Esophagus muscularis mucosa (tissue), 4 donors: Measurements from ENCODE around the gene KRCC1. TPM values are rescaled to one million over a fixed set of nuclear protein-coding genes. Genes with fewer than 3 reads are reported as not detected.
A peak's percentile ranks its signal among the peaks of the same experiment; 100 is the strongest.

ENCODE experiments used
- DNase-seq: peaks from one replicate; pipeline ENCODE4 v3.0.0-alpha.2; 2017; ENCODE audit errors: extremely low spot score
- H3K27ac ChIP-seq, 4 donors: fragments of 200-600 bp; sonication (generic); replicated peaks in 1 of 4; 1 replicate in 3 of 4; 2 replicates in 1 of 4; pipeline ENCODE4 v1.5.1; 2016 to 2019; ENCODE audit warnings: mild to moderate bottlenecking in 1 of 4
- H3K27me3 ChIP-seq, 4 donors: fragments of 200-600 bp; sonication (generic); one replicate each; pipeline versions ENCODE4 v1.5.1 to v1.6.0; 2016 to 2019
- H3K36me3 ChIP-seq, 4 donors: fragments of 200-600 bp; sonication (generic); one replicate each; pipeline ENCODE4 v1.5.1; 2016 to 2019
- H3K4me1 ChIP-seq, 4 donors: fragments of 200-600 bp; sonication (generic); one replicate each; pipeline ENCODE4 v1.5.1; 2016 to 2019
- H3K4me3 ChIP-seq, 4 donors: fragments of 200-600 bp; sonication (generic); 1 replicate in 2 of 4; 2 replicates in 2 of 4; pipeline ENCODE4 v1.5.1; 2016 to 2019; ENCODE audit warnings: mild to moderate bottlenecking in 4 of 4, moderate library complexity in 1 of 4
- H3K9me3 ChIP-seq, 4 donors: fragments of 200-600 bp; sonication (generic); 1 replicate in 3 of 4; 2 replicates in 1 of 4; pipeline ENCODE4 v1.5.1; 2016 to 2019
- EP300 ChIP-seq: sonication (generic); formaldehyde crosslinking; IDR thresholded peaks from one replicate; pipeline ENCODE4 v1.6.1; 2017; ENCODE audit warnings: antibody characterized with exemption
- POLR2A ChIP-seq: fragments of 450-650 bp; IDR thresholded peaks from one replicate; pipeline ENCODE4 v1.6.1; 2017; ENCODE audit warnings: antibody characterized with exemption, moderate library complexity, mild to moderate bottlenecking, low read depth
- POLR2AphosphoS5 ChIP-seq, 2 donors: sonication (generic); formaldehyde crosslinking; IDR thresholded peaks; one replicate each; pipeline ENCODE4 v1.6.1; 2017; ENCODE audit warnings: antibody characterized with exemption in 2 of 2
- WGBS: methylation state at CpG from one replicate; pipeline ENCODE4 v1.1.5; 2018; 5-methylcytosine and 5-hydroxymethylcytosine counted together
- intact Hi-C: fragments of 100-400 bp; cut with DNase I; formaldehyde crosslinking; loops from one replicate; pipeline ENCODE4 v1.15.1; 2023
- total RNA-seq, 4 donors: library from RNA; depleted of rRNA; stranded (reverse); fragments of >200 nt; gene quantifications; one replicate each; pipeline versions ENCODE4 v1.1.0 to v1.2.1, GENCODE V29; 2016
- TF ChIP-seq, protein P1 (sequence below), 3 experiments: fragments of 200-600 bp in 2 of 3; fragments of 450-650 bp in 1 of 3; sonication (generic) in 2 of 3; IDR thresholded peaks; one replicate each; pipeline ENCODE4 v1.5.1; 2017 to 2019; ENCODE audit warnings: antibody characterized with exemption in 3 of 3, mild to moderate bottlenecking in 2 of 3, moderate library complexity in 1 of 3

Gene KRCC1
- total RNA-seq, 4 donors from 2014 or later: 21.9 to 36.4 (median 27.9) TPM

DNA sequence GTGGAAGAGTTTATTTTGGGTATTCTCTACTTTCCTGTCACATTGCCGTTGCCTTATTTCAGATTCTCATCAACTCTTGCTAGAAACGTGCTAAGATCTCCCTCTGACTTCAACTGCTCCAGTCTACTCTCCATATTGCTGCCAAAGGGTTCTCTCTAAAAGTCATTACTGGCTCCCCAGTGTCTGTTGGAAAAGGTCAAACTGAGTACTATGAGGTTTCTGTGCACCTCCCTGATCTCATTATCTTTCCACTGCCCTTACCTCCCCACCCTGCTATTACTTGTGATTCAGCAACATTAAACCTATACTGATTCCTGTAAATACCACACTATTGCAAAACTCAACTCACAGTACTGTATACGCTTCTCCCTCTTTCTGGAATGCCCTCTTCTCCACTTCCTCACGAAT lies 1.9 kb upstream of the KRCC1 start:
- Histone ChIP-seq H3K27ac (no peak overlapping the region), H3K4me3 (no peak overlapping the region), H3K9me3 (no peaks in the 10 kb centered on the region), H3K36me3 (peaks cover 0 to under 1% (median 0%) of the 10 kb centered on the region in 4 donors), H3K27me3 (no peaks in the 10 kb centered on the region), H3K4me1 (peaks cover 18 to 32% (median 29%) of the 10 kb centered on the region in 4 donors)
- DNase-seq: no peak
- intact Hi-C loops: no loop called here
- WGBS: 58% methylated on average over 4 of the region's 4 CpGs
- TF ChIP-seq, protein P1, sequence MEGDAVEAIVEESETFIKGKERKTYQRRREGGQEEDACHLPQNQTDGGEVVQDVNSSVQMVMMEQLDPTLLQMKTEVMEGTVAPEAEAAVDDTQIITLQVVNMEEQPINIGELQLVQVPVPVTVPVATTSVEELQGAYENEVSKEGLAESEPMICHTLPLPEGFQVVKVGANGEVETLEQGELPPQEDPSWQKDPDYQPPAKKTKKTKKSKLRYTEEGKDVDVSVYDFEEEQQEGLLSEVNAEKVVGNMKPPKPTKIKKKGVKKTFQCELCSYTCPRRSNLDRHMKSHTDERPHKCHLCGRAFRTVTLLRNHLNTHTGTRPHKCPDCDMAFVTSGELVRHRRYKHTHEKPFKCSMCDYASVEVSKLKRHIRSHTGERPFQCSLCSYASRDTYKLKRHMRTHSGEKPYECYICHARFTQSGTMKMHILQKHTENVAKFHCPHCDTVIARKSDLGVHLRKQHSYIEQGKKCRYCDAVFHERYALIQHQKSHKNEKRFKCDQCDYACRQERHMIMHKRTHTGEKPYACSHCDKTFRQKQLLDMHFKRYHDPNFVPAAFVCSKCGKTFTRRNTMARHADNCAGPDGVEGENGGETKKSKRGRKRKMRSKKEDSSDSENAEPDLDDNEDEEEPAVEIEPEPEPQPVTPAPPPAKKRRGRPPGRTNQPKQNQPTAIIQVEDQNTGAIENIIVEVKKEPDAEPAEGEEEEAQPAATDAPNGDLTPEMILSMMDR (IDR thresholded peaks at IDR 0.05): no peak
- TF ChIP-seq EP300 (no peak), POLR2AphosphoS5 (IDR thresholded peaks at IDR 0.05) (no peak), POLR2A (no peak)

DNA sequence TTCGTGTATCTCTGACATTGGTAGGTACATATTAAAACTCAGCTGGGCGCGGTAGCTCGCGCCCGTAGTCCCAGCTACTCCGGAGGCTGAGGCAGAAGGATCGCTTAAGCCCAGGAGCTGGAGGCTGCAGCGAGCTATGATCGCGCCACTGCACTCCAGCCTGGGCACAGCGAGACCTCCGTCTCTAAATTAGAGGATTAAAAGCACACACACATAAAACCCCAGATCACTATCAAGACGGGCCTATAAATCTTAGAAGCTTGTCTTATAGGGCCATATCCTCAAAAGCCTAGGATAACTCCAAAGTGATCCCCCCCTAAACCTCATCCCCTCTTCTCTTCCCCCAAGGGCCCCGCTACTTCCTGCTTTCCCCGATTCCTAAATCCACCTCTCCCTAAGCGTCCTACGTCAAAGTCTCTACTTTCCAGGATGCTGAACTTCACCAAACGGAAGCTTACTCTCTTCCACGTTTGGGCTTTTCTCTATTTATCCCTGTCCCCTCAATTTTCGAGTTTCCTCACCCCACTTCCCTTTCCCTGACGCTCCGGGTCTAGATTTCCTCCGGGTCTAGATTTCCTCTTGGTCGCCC lies 707 bp downstream of the KRCC1 start:
- H3K4me1 ChIP-seq: peaks cover 27 to 35% (median 31%) of the 10 kb centered on the region in 4 donors
- 26% methylated on average over 25 of the region's 25 CpGs for WGBS
- peak overlapping the region; percentile 75 to 93 (median 80) for H3K4me3 ChIP-seq
- H3K9me3 ChIP-seq: no peaks in the 10 kb centered on the region
- TF ChIP-seq, protein P1 (IDR thresholded peaks at IDR 0.05): no peak
- TF ChIP-seq POLR2A (no peak), EP300 (no peak), POLR2AphosphoS5 (IDR thresholded peaks at IDR 0.05) (no peak)
- H3K36me3 ChIP-seq: peaks cover 0 to 7% (median 0%) of the 10 kb centered on the region in 4 donors
- intact Hi-C loops: no loop called here
- no peaks in the 10 kb centered on the region for H3K27me3 ChIP-seq
- peak overlapping the region; percentile 94 to 96 (median 95) for H3K27ac ChIP-seq
- no peak for DNase-seq

DNA sequence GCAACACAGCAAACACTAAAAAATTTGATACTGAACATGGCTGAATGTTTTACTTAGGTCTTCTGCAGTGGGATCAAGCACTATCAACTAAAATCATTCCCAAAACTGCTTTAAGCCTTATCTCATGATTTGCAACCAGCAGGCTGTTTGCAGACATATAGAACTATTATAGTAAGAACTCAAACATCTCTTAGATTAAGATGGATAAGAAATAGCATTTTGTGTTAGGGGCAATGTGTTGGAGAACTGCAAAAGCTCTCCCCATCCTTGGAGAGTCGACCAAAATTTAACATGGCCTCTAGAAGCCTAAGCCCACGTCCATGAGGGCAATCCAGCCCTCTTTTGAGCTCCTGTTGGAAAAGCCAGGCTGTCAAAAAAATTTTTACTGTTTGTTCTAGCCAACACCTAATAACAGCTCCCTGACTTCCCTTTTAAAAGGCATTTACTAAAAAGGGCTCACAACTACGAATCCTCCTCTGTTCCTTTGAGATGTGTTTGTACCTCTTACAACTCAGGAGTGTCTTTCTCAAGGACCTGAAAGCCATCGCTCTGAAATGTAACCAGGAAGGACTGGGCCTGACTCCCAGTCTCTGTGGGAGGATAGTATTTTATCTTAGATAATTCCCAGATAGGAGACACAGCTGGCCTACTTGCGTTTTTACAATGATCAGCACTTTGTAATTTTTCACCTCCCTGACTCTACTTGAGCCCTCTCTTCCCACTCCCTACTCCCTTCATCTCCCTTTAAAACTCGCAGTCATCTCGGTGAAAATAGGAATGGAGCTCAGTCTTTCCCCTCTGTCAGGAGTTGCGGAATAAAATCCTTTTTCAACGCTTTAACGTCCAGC lies 1.4 kb downstream of the KRCC1 start:
- Histone ChIP-seq H3K27ac (peak overlapping the region; percentile 94 to 96 (median 95)), H3K4me1 (peaks cover 27 to 35% (median 31%) of the 10 kb centered on the region in 4 donors), H3K27me3 (no peaks in the 10 kb centered on the region), H3K36me3 (peaks cover 0 to 7% (median 0%) of the 10 kb centered on the region in 4 donors), H3K4me3 (peak overlapping the region; percentile 75 to 93 (median 80)), H3K9me3 (no peaks in the 10 kb centered on the region)
- intact Hi-C loops: no loop called here
- no peak for DNase-seq
- WGBS: 67% methylated on average over 10 of the region's 10 CpGs
- no peak for TF ChIP-seq POLR2A
- no peak for TF ChIP-seq POLR2AphosphoS5 (IDR thresholded peaks at IDR 0.05)
- TF ChIP-seq EP300: no peak
- TF ChIP-seq, protein P1 (IDR thresholded peaks at IDR 0.05): no peak

DNA sequence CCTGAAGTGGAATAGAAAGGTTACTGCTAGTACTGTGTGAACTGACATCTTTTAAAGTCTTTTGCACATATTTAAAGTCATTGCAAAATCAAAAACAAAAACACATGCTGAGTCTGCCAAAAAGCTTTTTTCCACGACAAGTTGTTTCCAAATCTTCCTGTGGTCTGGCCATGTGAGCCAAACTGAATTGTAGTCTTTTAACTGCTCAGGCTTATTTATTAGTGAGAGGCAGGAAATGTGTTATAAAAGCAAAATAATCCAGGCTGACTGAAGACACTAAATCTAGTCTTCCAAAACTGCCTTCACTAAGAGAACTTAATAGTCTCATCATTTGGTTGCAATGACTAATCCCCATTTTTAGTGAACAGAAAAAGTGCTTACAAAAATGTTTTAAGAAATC lies 2.3 kb downstream of the KRCC1 start:
- TF ChIP-seq EP300: no peak
- TF ChIP-seq POLR2A: no peak
- TF ChIP-seq, protein P1 (IDR thresholded peaks at IDR 0.05): no peak
- TF ChIP-seq POLR2AphosphoS5 (IDR thresholded peaks at IDR 0.05): no peak
- intact Hi-C loops: no loop called here
- 10% methylated on average over 1 of the region's 1 CpG for WGBS
- Histone ChIP-seq H3K36me3 (peaks cover 0 to 7% (median 0%) of the 10 kb centered on the region in 4 donors), H3K27ac (peak overlapping the region; percentile 25 to 96 (median 66)), H3K9me3 (no peaks in the 10 kb centered on the region), H3K4me1 (peaks cover 30 to 39% (median 33%) of the 10 kb centered on the region in 4 donors), H3K27me3 (no peaks in the 10 kb centered on the region), H3K4me3 (peak overlapping the region in 1 of 4 donors; percentile 0)
- DNase-seq: no peak
